Activated CD4-positive, alpha-beta T cell treated with anti-CD3 and anti-CD28 coated beads, Interleukin-10, Interleukin-2, amounts not matched to agents 100 ng/mL and 50 ng/mL, durations not matched to agents 16 hours and 8 hours (primary cell): ENCODE measurements around the gene FYB1.

ENCODE experiments used
- DNase-seq: peaks from one replicate; pipeline ENCODE4 v3.0.0-alpha.2; 2020

Gene FYB1

GRCh38 chr5:39076757-39077728, 142.3 kb downstream of the FYB1 start:
- DNase-seq = peak; percentile 37

- DNase-seq = no peak
Observed at GRCh38 chr5:39076101-39076756, 143.1 kb downstream of the FYB1 start.

GRCh38 chr5:39074017-39074814, 145.1 kb downstream of the FYB1 start, which contains the start of gene RICTOR:
Gene RICTOR (minus strand): TSS chr5:39074399. CDS start chr5:39074377, 22 bp downstream.
- DNase-seq = peak; percentile 94

GRCh38 chr5:39073767-39074016, 145.7 kb downstream of the FYB1 start:
- no peak for DNase-seq

- peak; percentile 77 for DNase-seq
Observed at GRCh38 chr5:39072925-39073766, 146.2 kb downstream of the FYB1 start.

GRCh38 chr5:39068099-39068498, 151.3 kb downstream of the FYB1 start:
- DNase-seq = no peak

- no peak for DNase-seq
Observed at GRCh38 chr5:39064450-39064849, 154.9 kb downstream of the FYB1 start.

- no peak for DNase-seq
Observed at GRCh38 chr5:39063037-39063436, 156.3 kb downstream of the FYB1 start.

GRCh38 chr5:39062530-39062929, 156.8 kb downstream of the FYB1 start:
- no peak for DNase-seq

GRCh38 chr5:39062104-39062503, 157.3 kb downstream of the FYB1 start:
- no peak for DNase-seq

GRCh38 chr5:39059064-39059463, 160.3 kb downstream of the FYB1 start:
- no peak for DNase-seq

- no peak for DNase-seq
Observed at GRCh38 chr5:39058178-39058921, 161.0 kb downstream of the FYB1 start.

- no peak for DNase-seq
Observed at GRCh38 chr5:39057734-39058133, 161.6 kb downstream of the FYB1 start.

- DNase-seq = no peak
Observed at GRCh38 chr5:39055768-39056398, 163.5 kb downstream of the FYB1 start.
